A549 treated with dexamethasone at 1 μM for 4 hours (cell line): ENCODE data around the gene TBKBP1. TPM values are rescaled to one million over a fixed set of nuclear protein-coding genes. Genes with fewer than 3 reads are reported as not detected.

Experiments used
- total RNA-seq: library from RNA; stranded (reverse); fragments of 200-300 nt; extraction: Qiagen RNA extraction; gene quantifications from 5 replicates; pipeline ENCODE4 v1.2.3, GENCODE V29; 2022

Gene TBKBP1, protein sequence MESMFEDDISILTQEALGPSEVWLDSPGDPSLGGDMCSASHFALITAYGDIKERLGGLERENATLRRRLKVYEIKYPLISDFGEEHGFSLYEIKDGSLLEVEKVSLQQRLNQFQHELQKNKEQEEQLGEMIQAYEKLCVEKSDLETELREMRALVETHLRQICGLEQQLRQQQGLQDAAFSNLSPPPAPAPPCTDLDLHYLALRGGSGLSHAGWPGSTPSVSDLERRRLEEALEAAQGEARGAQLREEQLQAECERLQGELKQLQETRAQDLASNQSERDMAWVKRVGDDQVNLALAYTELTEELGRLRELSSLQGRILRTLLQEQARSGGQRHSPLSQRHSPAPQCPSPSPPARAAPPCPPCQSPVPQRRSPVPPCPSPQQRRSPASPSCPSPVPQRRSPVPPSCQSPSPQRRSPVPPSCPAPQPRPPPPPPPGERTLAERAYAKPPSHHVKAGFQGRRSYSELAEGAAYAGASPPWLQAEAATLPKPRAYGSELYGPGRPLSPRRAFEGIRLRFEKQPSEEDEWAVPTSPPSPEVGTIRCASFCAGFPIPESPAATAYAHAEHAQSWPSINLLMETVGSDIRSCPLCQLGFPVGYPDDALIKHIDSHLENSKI
- 3.6 to 5.6 TPM (median 4.5 TPM) in 5 replicates for total RNA-seq

GRCh38 chr17:47693731-47694580 is at the start of gene TBKBP1:
Gene TBKBP1, plus strand, starts transcription at chr17:47694161. Its CDS starts 1,952 bp downstream, at chr17:47696113.

GRCh38 chr17:47649153-47649971 is 44.6 kb upstream of the TBKBP1 start, which contains the start of gene KPNB1:
Gene KPNB1, plus strand, starts transcription at chr17:47649919. Its CDS starts 326 bp downstream, at chr17:47650245.

DNA sequence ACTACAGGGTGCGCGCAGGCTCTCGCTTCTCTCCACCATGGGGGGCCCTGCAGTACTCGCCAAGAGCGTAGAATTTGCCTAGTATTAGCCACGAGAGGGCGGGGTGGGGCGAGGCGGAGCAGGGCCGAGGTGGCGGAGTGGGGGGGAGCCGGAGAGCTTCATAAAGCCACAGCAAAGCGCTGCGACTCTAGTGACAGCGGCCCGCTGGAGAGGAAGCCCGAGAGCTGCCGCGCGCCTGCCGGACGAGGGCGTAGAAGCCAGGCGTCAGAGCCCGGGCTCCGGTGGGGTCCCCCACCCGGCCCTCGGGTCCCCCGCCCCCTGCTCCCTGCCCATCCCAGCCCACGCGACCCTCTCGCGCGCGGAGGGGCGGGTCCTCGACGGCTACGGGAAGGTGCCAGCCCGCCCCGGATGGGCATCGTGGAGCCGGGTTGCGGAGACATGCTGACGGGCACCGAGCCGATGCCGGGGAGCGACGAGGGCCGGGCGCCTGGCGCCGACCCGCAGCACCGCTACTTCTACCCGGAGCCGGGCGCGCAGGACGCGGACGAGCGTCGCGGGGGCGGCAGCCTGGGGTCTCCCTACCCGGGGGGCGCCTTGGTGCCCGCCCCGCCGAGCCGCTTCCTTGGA is 39.2 kb downstream of the TBKBP1 start, which contains the start of gene TBX21:
Gene TBX21, plus strand, starts transcription at position 190 of the 627 bp plus-strand sequence. Its CDS starts 219 bp downstream, at position 409.

Other genes starting within 250 kb of the TBKBP1 start
- gene NPEPPS, start 163.1 kb upstream of the TBKBP1 start, total RNA-seq: 52.0 to 65.9 TPM (median 60.2 TPM) in 5 replicates
- gene KPNB1, start 44.2 kb upstream of the TBKBP1 start, total RNA-seq: 302 to 358 TPM (median 332 TPM) in 5 replicates
- 0.06 to 0.34 TPM (median 0.20 TPM) in 5 replicates for gene TBX21, start 39.1 kb downstream of the TBKBP1 start, total RNA-seq
- 9.1 to 20.9 TPM (median 15.5 TPM) in 5 replicates for gene OSBPL7, start 127.6 kb downstream of the TBKBP1 start, total RNA-seq
- gene MRPL10, start 137.4 kb downstream of the TBKBP1 start, total RNA-seq: 97.7 to 109 TPM (median 99.6 TPM) in 5 replicates
- 3.3 to 4.8 TPM (median 3.9 TPM) in 5 replicates for gene LRRC46, start 137.5 kb downstream of the TBKBP1 start, total RNA-seq
- gene SCRN2, start 147.1 kb downstream of the TBKBP1 start, total RNA-seq: 27.6 to 38.9 TPM (median 35.6 TPM) in 5 replicates
- 5.6 to 7.0 TPM (median 6.2 TPM) in 5 replicates for gene SP6, start 157.0 kb downstream of the TBKBP1 start, total RNA-seq
- gene SP2, start 202.1 kb downstream of the TBKBP1 start, total RNA-seq: 14.8 to 23.7 TPM (median 21.9 TPM) in 5 replicates
- 20.2 to 29.4 TPM (median 28.0 TPM) in 5 replicates for gene PNPO, start 247.4 kb downstream of the TBKBP1 start, total RNA-seq